Fibroblast of the aortic adventitia (primary cell): ENCODE measurements around the gene OBSCN. TPM values are rescaled to one million over a fixed set of nuclear protein-coding genes. Genes with fewer than 3 reads are reported as not detected.
"Not testable (repeated sequence)": the region's sequence is repeated elsewhere in the genome, so short reads cannot be mapped to it uniquely, and the experiment has no call there.

Source experiments
- DNase-seq: peaks from one replicate; pipeline ENCODE4 v3.0.0-alpha.2; 2010; ENCODE audit warnings: low read depth
- H3K4me3 ChIP-seq: 2 replicates; pipeline ENCODE4 v1.5.1; 2011; ENCODE audit warnings: low read depth, mild to moderate bottlenecking, control low read depth, low read length, moderate library complexity
- CTCF ChIP-seq: IDR thresholded peaks from 2 replicates; pipeline ENCODE4 v1.5.1; 2011; ENCODE audit warnings: mild to moderate bottlenecking, low read length, control low read depth, inconsistent platforms; ENCODE audit not compliant: insufficient read depth
- total RNA-seq: library from RNA; depleted of rRNA; stranded (reverse); fragments of >200 nt; gene quantifications from 2 replicates; pipeline ENCODE4 v1.2.3, GENCODE V29; 2012; ENCODE audit warnings: low replicate concordance

The OBSCN gene
- total RNA-seq, 1 donor, result 0.99 TPM

GRCh38 chr1:228172591-228173527 lies 35.0 kb upstream of the OBSCN start:
- TF ChIP-seq CTCF, result no peak
- no peak for DNase-seq

GRCh38 chr1:228173528-228174481 lies 34.0 kb upstream of the OBSCN start:
- H3K4me3 ChIP-seq, DNase-seq: not testable (repeated sequence)

More at GRCh38 chr1:228172591-228173527, 35.0 kb upstream of the OBSCN start:
- no peak overlapping the region for H3K4me3 ChIP-seq

- TF ChIP-seq CTCF, result no peak
- H3K4me3 ChIP-seq, result no peak overlapping the region
- DNase-seq, result no peak
Observed at GRCh38 chr1:228174482-228175315, 33.1 kb upstream of the OBSCN start.

DNA sequence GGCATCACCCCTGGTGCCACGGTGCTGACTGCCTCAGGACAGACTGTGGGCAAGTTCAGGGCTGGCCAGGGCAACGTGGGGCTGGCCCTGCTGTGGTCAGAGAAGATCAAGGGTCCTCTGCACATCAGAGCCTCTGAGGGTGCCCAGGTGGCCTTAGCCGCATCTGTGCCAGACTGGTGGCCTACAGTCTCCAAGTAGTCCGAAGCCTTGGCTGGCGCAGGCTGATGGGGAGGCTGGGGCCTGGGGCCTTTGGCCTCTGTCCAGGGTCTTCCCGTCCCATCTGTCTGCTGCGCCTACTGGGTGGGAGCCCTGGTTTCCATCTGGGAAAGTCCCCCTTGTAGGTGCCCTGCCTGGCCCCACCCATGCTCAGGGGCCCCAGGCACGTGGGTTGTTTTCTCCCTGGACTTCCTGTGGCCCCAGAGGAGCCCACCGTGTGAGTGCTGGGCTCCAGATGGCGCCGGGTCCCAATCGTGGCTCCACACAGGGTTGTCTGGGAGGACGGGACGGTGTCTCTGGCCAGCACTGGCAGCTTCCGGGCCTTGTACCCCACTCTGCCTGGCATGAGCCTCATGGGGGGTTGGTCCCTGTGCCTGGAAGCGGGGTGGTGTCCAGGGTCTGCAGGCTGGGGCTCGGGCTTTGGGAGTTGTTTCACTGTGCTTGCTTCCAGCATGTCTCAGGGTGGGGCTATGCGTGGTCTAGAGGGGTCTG lies 32.4 kb upstream of the OBSCN start:
- no peak for TF ChIP-seq CTCF
- no peak for DNase-seq
- no peak overlapping the region for H3K4me3 ChIP-seq

DNA sequence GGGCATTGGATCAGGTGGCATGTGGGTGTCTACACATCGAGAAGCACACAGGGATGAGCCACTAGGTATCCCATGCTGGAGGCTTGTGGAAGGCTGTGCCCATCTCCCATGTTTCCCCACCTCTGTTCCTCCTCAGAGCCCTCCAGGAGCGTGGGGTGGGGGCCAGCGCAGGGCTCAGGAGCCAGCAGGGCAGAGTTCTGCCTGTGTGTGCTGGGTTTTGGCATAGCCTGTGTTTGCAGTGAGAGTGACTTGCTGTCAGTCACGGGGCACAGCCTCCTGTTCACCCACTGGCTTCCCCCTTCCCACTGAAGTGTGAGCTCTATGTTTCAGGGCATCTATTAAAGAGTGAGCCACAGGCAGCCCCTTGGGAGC lies 31.8 kb upstream of the OBSCN start:
- no peak for DNase-seq
- no peak overlapping the region for H3K4me3 ChIP-seq
- TF ChIP-seq CTCF, result no peak

DNA sequence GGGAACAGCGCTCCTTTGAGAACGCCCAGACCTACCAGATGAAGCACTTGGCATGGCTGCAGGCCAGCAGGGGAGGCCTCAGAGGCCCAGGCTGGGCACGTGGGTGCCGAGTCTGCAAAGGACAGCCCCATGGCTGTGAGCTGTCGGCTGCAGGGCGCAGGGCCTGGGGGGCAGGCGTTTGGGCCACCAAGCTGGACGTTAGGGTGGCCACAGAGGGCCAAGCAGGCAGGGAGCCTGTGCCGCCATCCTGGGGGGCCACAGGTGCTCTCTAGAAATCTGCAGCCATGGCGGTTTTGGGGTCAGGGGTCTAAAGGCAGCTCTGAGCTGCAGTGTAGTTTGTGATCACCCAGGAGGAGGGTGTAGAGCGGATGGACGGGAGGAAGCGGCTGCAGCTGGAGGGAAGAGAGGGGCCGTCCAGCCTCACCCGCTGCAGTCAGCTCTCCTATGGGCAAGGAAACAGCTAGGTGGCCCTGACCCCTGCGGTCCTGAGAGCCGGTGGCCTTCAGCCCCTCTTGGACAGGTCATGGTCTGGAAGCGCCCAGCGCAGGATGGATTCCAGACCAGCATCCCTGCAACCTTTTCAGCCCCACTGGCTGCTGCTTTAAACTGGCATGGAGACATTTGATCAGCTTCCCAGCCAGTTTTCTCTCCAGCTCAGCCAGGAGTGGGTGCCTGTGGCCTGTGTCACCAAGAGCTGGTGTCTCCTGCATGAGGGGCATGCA lies 31.2 kb upstream of the OBSCN start:
- H3K4me3 ChIP-seq, result no peak overlapping the region
- DNase-seq, result no peak
- no peak for TF ChIP-seq CTCF
